ENCODE data around the gene TMEM40.

Gene TMEM40

DNA sequence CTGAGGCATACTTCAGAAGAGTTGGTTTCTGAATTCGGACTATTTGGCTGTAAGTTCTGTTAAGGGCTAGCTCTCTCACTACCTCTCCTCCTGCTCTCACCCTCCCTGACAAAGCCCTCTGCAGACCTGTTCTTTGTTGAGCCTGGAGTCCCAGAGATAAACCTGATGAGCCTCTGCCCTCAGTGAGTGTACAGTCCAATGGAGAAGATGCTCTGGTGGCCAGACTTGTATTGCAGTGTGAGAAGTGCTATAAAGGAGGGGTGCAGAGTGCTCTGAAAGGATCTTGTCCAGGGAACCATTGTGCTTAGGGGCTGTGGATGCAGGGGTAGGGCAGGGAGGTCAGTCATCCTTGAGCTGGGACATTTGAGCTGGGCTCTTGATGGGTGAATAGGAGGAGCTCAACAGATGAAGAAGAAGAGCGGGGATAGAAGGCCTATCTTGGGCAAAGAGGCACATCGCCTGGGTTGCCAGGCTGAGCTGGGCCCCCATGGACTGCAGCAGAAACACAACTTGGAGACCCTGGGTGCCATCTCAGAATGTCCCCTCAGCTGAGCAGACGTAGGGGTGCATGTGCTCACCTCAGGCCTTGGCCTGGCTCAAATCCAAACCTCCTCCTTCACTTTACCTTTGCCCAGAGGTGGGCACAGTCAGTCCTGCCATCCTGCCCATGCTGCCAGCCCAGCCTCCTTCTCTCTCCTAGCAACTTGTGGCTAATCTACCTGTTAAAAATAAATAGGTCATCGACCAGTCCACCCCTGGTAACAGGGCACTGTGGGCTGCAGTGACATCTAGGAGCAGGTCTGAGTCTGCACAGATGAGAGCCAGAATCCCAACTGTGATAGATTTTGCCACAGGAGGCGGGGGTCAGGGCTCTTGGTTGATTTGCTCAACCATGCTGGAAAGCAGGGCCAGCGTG is 40.7 kb upstream of the TMEM40 start:
- H3K36me3 ChIP-seq, result no peaks in the 10 kb centered on the region
- no peaks in the 10 kb centered on the region for H3K4me1 ChIP-seq
- H3K4me3 ChIP-seq (ENCODE audit: low read depth, low read length), result no peak overlapping the region
- DNase-seq, result no peak
- no peaks in the 10 kb centered on the region for H3K27me3 ChIP-seq
- TF ChIP-seq, protein P1, sequence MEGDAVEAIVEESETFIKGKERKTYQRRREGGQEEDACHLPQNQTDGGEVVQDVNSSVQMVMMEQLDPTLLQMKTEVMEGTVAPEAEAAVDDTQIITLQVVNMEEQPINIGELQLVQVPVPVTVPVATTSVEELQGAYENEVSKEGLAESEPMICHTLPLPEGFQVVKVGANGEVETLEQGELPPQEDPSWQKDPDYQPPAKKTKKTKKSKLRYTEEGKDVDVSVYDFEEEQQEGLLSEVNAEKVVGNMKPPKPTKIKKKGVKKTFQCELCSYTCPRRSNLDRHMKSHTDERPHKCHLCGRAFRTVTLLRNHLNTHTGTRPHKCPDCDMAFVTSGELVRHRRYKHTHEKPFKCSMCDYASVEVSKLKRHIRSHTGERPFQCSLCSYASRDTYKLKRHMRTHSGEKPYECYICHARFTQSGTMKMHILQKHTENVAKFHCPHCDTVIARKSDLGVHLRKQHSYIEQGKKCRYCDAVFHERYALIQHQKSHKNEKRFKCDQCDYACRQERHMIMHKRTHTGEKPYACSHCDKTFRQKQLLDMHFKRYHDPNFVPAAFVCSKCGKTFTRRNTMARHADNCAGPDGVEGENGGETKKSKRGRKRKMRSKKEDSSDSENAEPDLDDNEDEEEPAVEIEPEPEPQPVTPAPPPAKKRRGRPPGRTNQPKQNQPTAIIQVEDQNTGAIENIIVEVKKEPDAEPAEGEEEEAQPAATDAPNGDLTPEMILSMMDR (IDR thresholded peaks at IDR 0.05; ENCODE audit: low read depth, low read length), result no peak
- no peaks in the 10 kb centered on the region for H3K9me3 ChIP-seq

DNA sequence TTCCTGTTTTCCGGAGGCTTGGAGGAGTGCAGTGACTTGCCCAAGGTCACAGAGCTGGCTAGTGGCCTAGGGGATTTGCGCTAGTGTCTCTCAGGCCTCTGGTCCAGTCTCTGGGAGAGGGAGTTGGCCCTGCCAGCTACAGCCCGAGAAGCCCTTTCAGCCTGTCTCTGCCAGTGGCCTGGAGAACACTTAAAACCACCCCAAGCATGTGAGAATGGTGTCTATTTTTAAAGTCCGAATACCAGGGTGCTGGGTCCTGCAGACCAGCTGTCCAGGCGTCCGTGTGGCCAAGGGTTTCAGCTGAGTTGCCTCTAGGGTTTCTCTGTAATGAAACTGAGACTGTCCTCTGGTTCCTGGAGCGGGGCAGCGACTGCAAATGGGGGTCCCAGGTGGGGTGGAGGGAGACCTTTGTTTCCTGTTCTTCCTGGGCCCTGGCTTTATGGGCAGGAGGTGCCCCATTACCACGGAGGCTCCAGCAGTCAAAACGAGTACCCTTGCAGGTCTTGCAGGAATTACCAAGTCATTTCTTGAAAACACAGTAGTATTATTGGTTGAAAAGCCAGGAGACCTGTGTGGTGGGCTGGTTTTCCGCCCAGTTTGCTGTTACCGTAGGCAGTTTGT is 39.6 kb upstream of the TMEM40 start:
- TF ChIP-seq, protein P1 (IDR thresholded peaks at IDR 0.05; ENCODE audit: low read depth, low read length), result no peak
- DNase-seq, result no peak
- H3K4me3 ChIP-seq (ENCODE audit: low read depth, low read length), result no peak overlapping the region
- no peaks in the 10 kb centered on the region for H3K36me3 ChIP-seq
- H3K9me3 ChIP-seq, result no peaks in the 10 kb centered on the region
- no peaks in the 10 kb centered on the region for H3K4me1 ChIP-seq
- H3K27me3 ChIP-seq, result no peaks in the 10 kb centered on the region

DNA sequence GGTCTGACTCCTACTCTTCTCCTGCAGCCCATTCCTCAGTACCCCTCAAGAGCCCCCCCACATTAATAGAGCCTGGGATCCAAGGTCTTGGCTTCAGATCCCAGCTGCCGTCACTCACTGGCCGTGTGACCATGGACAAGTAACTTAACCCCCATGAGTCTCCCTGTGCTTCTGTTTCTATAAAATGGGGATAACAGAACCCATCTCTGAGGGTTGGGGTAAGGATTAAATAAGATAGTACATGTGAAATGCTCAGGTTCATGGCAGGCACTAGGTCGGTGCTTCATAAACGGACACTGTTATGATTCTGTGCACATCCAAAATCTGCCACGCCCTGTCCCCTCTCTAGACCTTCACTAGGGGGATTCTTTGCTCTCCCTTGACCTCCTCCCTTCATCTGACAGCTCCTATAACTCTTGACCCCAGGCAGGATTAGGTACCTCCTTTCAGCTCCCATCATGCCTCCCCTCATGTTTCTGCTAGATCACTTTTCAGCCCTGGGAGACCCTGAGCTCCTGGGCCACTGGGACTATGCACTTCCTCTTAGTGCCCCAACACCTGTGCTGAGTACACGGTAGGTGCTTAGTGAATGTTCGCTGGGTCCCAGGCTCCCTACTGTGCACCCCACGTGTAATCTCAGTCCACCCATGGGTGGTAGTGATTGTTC is 39.0 kb upstream of the TMEM40 start:
- DNase-seq, result no peak
- no peaks in the 10 kb centered on the region for H3K36me3 ChIP-seq
- H3K9me3 ChIP-seq, result no peaks in the 10 kb centered on the region

DNA sequence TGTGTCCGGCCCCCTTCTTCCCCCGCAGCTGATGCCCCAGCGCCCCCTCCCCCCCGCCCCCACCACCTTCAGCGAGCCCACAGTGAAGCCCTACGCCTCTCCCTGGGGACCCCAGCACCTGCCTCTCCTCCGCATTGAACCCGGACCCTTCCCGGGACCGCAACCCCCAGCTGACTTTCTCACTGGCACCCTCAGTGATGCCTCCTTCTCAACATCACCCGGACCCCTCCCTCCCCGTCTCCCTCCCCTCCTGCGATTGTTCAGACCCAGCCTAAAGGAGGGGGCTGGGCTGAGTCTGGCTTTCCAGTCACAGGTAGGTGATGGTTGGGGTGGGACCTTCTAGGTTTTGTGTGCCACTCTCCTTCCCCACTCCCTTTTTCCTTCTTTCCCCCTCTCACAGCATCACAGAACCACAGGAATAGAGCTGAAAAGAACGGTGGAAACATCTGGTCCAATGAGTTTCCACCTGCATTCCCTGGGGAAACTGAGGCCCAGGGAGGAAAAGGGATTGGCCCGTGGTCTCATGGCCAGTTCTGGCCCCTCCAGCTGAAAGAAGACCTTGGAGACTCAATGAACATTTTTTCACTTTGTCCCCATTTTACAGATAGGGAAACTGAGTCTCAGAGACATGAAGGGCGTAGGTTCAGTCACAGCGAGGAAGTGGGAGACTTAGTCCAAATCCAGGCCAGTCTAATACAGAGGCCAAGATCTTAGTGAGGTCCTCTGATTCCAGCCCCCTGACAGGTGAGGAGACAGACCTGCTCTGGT is 38.2 kb upstream of the TMEM40 start:
- no peaks in the 10 kb centered on the region for H3K36me3 ChIP-seq
- H3K27me3 ChIP-seq, result no peaks in the 10 kb centered on the region
- peak overlapping the region; percentile 62; the same call in 1 of the 2 replicates for H3K4me3 ChIP-seq (ENCODE audit: low read depth, low read length)
- TF ChIP-seq, protein P1 (IDR thresholded peaks at IDR 0.05; ENCODE audit: low read depth, low read length), result no peak
- no peak for DNase-seq
- H3K9me3 ChIP-seq, result no peaks in the 10 kb centered on the region
- no peaks in the 10 kb centered on the region for H3K4me1 ChIP-seq

More for the DNA sequence above, 39.0 kb upstream of the TMEM40 start:
- H3K27me3 ChIP-seq, result no peaks in the 10 kb centered on the region
- TF ChIP-seq, protein P1 (IDR thresholded peaks at IDR 0.05; ENCODE audit: low read depth, low read length), result no peak
- H3K4me1 ChIP-seq, result no peaks in the 10 kb centered on the region
- H3K4me3 ChIP-seq (ENCODE audit: low read depth, low read length), result no peak overlapping the region

DNA sequence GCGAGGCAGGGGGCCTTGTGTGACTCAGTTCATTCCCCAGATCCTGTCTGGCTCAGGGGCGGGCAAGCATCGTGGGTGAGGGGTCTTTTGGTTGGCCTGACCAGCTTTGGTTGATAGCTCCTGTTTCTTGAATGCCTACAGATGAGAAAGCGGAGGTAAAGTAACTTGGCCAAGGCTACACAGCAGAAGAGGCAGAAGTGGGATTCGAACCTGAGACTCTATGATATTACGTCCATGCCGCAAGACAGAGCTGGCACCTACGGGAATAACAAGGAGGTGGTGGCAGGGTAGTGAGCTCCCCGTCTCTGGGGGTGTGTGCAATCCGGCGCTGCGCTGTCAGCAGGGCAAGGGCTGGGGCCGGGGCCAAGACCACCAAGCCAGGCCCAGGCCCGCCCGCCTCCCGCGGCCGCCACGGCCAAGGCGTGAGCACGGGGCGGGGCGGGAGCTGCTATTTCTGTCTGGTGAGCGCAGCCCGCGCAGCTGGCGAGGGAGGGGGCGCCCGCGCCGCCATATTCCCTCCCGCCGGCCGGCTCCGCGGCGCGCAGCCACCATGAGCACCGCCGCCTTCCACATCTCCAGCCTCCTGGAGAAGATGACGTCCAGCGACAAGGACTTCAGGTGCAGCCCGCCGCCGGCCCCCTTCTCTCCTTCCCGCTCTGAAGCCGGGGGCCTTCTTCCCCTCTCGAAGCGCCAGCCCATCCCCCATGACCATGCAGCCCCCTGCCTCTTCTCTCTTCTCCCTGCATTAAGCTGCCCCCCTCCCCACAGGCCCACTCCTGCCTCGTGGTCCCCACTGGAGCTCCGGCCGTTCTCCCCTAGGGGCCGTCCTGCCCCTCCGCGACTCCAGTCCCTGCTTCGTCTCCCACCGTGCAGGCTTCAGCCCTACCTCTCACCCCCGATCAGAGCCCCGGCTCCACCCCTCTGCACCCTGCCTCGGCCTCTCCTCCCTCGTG is 37.4 kb upstream of the TMEM40 start, which contains the start of gene CAND2:
Gene CAND2 (plus strand): TSS at position 510 of the 953 bp plus-strand sequence. CDS start 41 bp downstream, at position 551.
- no peaks in the 10 kb centered on the region for H3K9me3 ChIP-seq
- TF ChIP-seq, protein P1 (IDR thresholded peaks at IDR 0.05; ENCODE audit: low read depth, low read length), result no peak
- peak; percentile 62 for DNase-seq
- no peaks in the 10 kb centered on the region for H3K4me1 ChIP-seq
- peak within 1 kb of the TSS; percentile 62 for H3K4me3 ChIP-seq (ENCODE audit: low read depth, low read length)
- no peaks in the 10 kb centered on the region for H3K27me3 ChIP-seq
- H3K36me3 ChIP-seq, result no peaks in the 10 kb centered on the region
